OCI-LY7 (cell line): Measurements from ENCODE around the gene SOAT1. TPM values are rescaled to one million over a fixed set of nuclear protein-coding genes. Genes with fewer than 3 reads are reported as not detected.
"Not testable (repeated sequence)": the region's sequence is repeated elsewhere in the genome, so short reads cannot be mapped to it uniquely, and the experiment has no call there.

Experiments used
- BruUV-seq: library from RNA; stranded (reverse); fragments of 400-500 nt; replicated peaks from 2 replicates; lab custom pipeline; 2021; lab: Mats Ljungman, UMichigan
- CTCF ChIA-PET: fragments of 300-600 bp; sonication (Branson Sonifier 250); formaldehyde crosslinking; loops from one replicate; lab custom pipeline; 2022; ENCODE audit warnings: antibody characterized with exemption; ENCODE audit not compliant: unreplicated experiment; lab: Charles Lee
- POLR2A ChIA-PET: fragments of 300-600 bp; sonication (Branson Sonifier 250); formaldehyde crosslinking; loops from one replicate; lab custom pipeline; 2022; ENCODE audit warnings: antibody characterized with exemption; lab: Charles Lee
- DNase-seq: peaks from one replicate; pipeline ENCODE4 v3.0.0-alpha.2; 2015; ENCODE audit warnings: low spot score
- H2AFZ ChIP-seq: fragments of 200-600 bp; sonication (generic), shearing (Covaris generic); 2 replicates; pipeline ENCODE4 v1.6.1; 2014; ENCODE audit warnings: mild to moderate bottlenecking, antibody characterized with exemption, low read length, moderate library complexity
- H3K27ac ChIP-seq: fragments of 200-600 bp; sonication (generic); 2 replicates; pipeline ENCODE4 v1.5.1; 2014; ENCODE audit warnings: mixed run types, low read depth, mild to moderate bottlenecking, moderate library complexity, low read length, inconsistent platforms; ENCODE audit not compliant: poor library complexity, severe bottlenecking
- H3K36me3 ChIP-seq: fragments of 200-600 bp; sonication (generic); 2 replicates; pipeline ENCODE4 v1.6.1; 2014; ENCODE audit warnings: mild to moderate bottlenecking, antibody characterized with exemption, low read length, moderate library complexity, mixed read lengths; ENCODE audit not compliant: insufficient read depth
- H3K4me1 ChIP-seq: fragments of 200-600 bp; sonication (generic); 2 replicates; pipeline ENCODE4 v1.5.1; 2014; ENCODE audit warnings: mild to moderate bottlenecking, low read length; ENCODE audit not compliant: insufficient read depth, poor library complexity, severe bottlenecking
- H3K4me2 ChIP-seq: fragments of 200-600 bp; sonication (generic); 2 replicates; pipeline ENCODE4 v1.6.1; 2014; ENCODE audit warnings: mild to moderate bottlenecking, low read length
- H3K4me3 ChIP-seq: fragments of 200-600 bp; sonication (generic); 2 replicates; pipeline ENCODE4 v1.5.1; 2014; ENCODE audit warnings: mild to moderate bottlenecking, low read depth, low read length; ENCODE audit not compliant: poor library complexity, severe bottlenecking
- H3K79me2 ChIP-seq: fragments of 200-600 bp; sonication (generic); 2 replicates; pipeline ENCODE4 v1.6.1; 2016; ENCODE audit warnings: low read depth, mild to moderate bottlenecking, low read length, moderate library complexity, mixed read lengths; ENCODE audit not compliant: insufficient read depth
- H3K9me2 ChIP-seq: fragments of 200-600 bp; sonication (generic); 2 replicates; pipeline ENCODE4 v1.6.1; 2016; ENCODE audit warnings: mild to moderate bottlenecking, low read length, mixed read lengths; ENCODE audit not compliant: insufficient read depth
- H3K9me3 ChIP-seq: fragments of 200-600 bp; sonication (generic); 2 replicates; pipeline ENCODE4 v1.6.1; 2014; ENCODE audit warnings: mild to moderate bottlenecking, mixed run types, low read length, mixed read lengths
- H4K20me1 ChIP-seq: fragments of 200-600 bp; sonication (generic); 2 replicates; pipeline ENCODE4 v1.6.1; 2014; ENCODE audit warnings: mild to moderate bottlenecking, antibody characterized with exemption, low read length, moderate library complexity, mixed read lengths; ENCODE audit not compliant: insufficient read depth
- CTCF ChIP-seq: fragments of 200-600 bp; sonication (generic); conservative IDR thresholded peaks from 2 replicates; pipeline ENCODE4 v1.5.1; 2014; ENCODE audit warnings: mild to moderate bottlenecking, antibody characterized with exemption, low read length, moderate library complexity, mixed read lengths
- EZH2phosphoT487 ChIP-seq: fragments of 200-600 bp; sonication (generic); IDR thresholded peaks from 2 replicates; pipeline ENCODE4 v1.6.1; 2018; ENCODE audit warnings: low read depth, borderline replicate concordance, mild to moderate bottlenecking, mixed run types, antibody characterized with exemption, low read length, moderate library complexity, mixed read lengths
- intact Hi-C: fragments of 100-400 bp; cut with micrococcal nuclease; formaldehyde crosslinking; loops from one replicate; pipeline ENCODE4 v1.10.0; 2022; ENCODE audit not compliant: unreplicated experiment
- small RNA-seq: library from RNA; depleted of rRNA; stranded (forward); fragments of <200 nt; gene quantifications from one replicate; pipeline ENCODE3, GENCODE V24; 2014
- total RNA-seq, 2 experiments: library from RNA; depleted of rRNA in 1 of 2; stranded (reverse); fragments of >200 nt in 1 of 2; shearing (Covaris generic) in 1 of 2; gene quantifications; 2 replicates each; pipeline ENCODE4 v1.2.3, GENCODE V29; 2014 to 2022

The SOAT1 gene
- total RNA-seq, 2 experiments from 2014 or later = 8.7 to 34.0 TPM

GRCh38 chr1:179393721-179394120 lies 100.1 kb downstream of the SOAT1 start:
- TF ChIP-seq CTCF (no peak), EZH2phosphoT487 (no peak)
- CTCF ChIA-PET = no interaction called here
- intact Hi-C loops = no loop called here
- Histone ChIP-seq H4K20me1 (no peaks in the 10 kb centered on the region), H3K4me3 (no peak overlapping the region), H3K36me3 (no peaks in the 10 kb centered on the region), H3K4me1 (no peaks in the 10 kb centered on the region), H3K27ac (no peak overlapping the region), H2AFZ (no peak overlapping the region), H3K9me2 (no peaks in the 10 kb centered on the region), H3K4me2 (no peak overlapping the region), H3K79me2 (no peaks in the 10 kb centered on the region), H3K9me3 (peaks cover 19% of the 10 kb centered on the region; the same call in 1 of the 2 replicates)
- no peak for DNase-seq
- POLR2A ChIA-PET = interaction anchor here (0.6 kb wide), 1 partner anchor 118 kb away, joined by 3 read pairs; no protein-coding TSS in a partner anchor
- no TSS peak for BruUV-seq

- H4K20me1 ChIP-seq, H3K9me2 ChIP-seq, CTCF ChIA-PET, BruUV-seq, H3K79me2 ChIP-seq, H3K4me1 ChIP-seq, H3K4me2 ChIP-seq, H3K27ac ChIP-seq, H3K4me3 ChIP-seq, H3K36me3 ChIP-seq, H2AFZ ChIP-seq, intact Hi-C loops, H3K9me3 ChIP-seq, POLR2A ChIA-PET, DNase-seq: not testable (repeated sequence)
Observed at GRCh38 chr1:179399399-179399798, 105.8 kb downstream of the SOAT1 start.

Small RNA genes lying within 50 kb of the gene (small RNA-seq; reads per million reads assigned to genes)
- not detected for gene AL512326.2

Other genes starting within 250 kb of the SOAT1 start
- gene TOR3A, start 211.7 kb upstream of the SOAT1 start, total RNA-seq (2014; rRNA removed; shearing (Covaris generic)) = 32.9 and 49.0 TPM in 2 replicates
- 66.7 and 67.4 TPM in 2 replicates for gene TOR3A, start 211.7 kb upstream of the SOAT1 start, total RNA-seq (2022)
- 7.3 and 7.9 TPM in 2 replicates for gene ABL2, start 64.1 kb upstream of the SOAT1 start, total RNA-seq (2014; rRNA removed; shearing (Covaris generic))
- gene ABL2, start 64.1 kb upstream of the SOAT1 start, total RNA-seq (2022) = 14.2 and 14.9 TPM in 2 replicates
- 0.16 and 0.23 TPM in 2 replicates for gene AXDND1, start 72.2 kb downstream of the SOAT1 start, total RNA-seq (2014; rRNA removed; shearing (Covaris generic))
- 0.85 and 1.8 TPM in 2 replicates for gene AXDND1, start 72.2 kb downstream of the SOAT1 start, total RNA-seq (2022)